ENCODE measurements around the gene TEX38.

- TF ChIP-seq CTCF (IDR thresholded peaks at IDR 0.05; ENCODE audit: low read depth, low read length) (no peak), EZH2phosphoT487 (IDR thresholded peaks at IDR 0.05; ENCODE audit: low read depth) (no peak)
Measured at GRCh38 chr1:46673749-46674182, 2.1 kb downstream of the TEX38 start.
